K562 (cell line): ENCODE data around the gene TRIM33. TPM values are rescaled to one million over a fixed set of nuclear protein-coding genes. Genes with fewer than 3 reads are reported as not detected.
A peak's percentile ranks its signal among the peaks of the same experiment; 100 is the strongest.

Source experiments
- ATAC-seq: fragments of 200-7000 bp; cut with Tn5 transposase; 3 replicates; pipeline ENCODE4 v1.9.1; 2020; ENCODE audit warnings: moderate library complexity
- BruUV-seq: library from RNA; stranded (reverse); fragments of 400-500 nt; replicated peaks from 2 replicates; lab custom pipeline; 2021; lab: Mats Ljungman, UMichigan
- CTCF ChIA-PET: fragments of 300-600 bp; formaldehyde crosslinking; extraction: SDS; loops from one replicate; lab custom pipeline; 2021; ENCODE audit warnings: low intra/inter-chr PET ratio; lab: Yijun Ruan, JAX
- POLR2A ChIA-PET: fragments of 300-600, 350-650 bp; sonication (Branson Sonifier 250); formaldehyde crosslinking; extraction: SDS; loops from one replicate; lab custom pipeline; 2021; ENCODE audit warnings: antibody characterized with exemption, inconsistent platforms; lab: Yijun Ruan, JAX
- DNase-seq, 4 experiments: peaks; one replicate each; pipeline versions ENCODE4 v3.0.0 to v3.0.0-alpha.2; 2011 to 2018; ENCODE audit warnings: low spot score in 3 of 4, mixed read lengths in 3 of 4; ENCODE audit errors: extremely low read depth in 1 of 4
- FAIRE-seq: peaks from 2 replicates; lab custom pipeline; 2011; peaks lifted over from hg19 to GRCh38; lab: Jason Lieb, UNC
- H2AFZ ChIP-seq: 2 replicates; pipeline ENCODE4 v1.6.0; 2011; ENCODE audit warnings: low read depth, low read length, control low read depth, inconsistent platforms
- H3K27ac ChIP-seq: fragments of 200-600 bp; 3 replicates; pipeline ENCODE4 v1.8.0; 2011; ENCODE audit warnings: low read depth, mild to moderate bottlenecking, control low read depth, inconsistent platforms, low read length, moderate library complexity, mixed read lengths; ENCODE audit errors: extremely low read depth
- H3K27me3 ChIP-seq, 2 experiments: fragments of 300-600 bp in 1 of 2; 2 replicates in 1 of 2; 3 replicates in 1 of 2; pipeline versions ENCODE4 v1.6.0 to v1.8.0; 2011; ENCODE audit warnings: inconsistent platforms in 2 of 2, low read length in 2 of 2, mild to moderate bottlenecking in 1 of 2, mixed read lengths in 1 of 2, moderate library complexity in 1 of 2; ENCODE audit not compliant: control insufficient read depth in 2 of 2, insufficient read depth in 2 of 2
- H3K36me3 ChIP-seq: fragments of 300-600 bp; 3 replicates; pipeline ENCODE4 v1.8.0; 2011; ENCODE audit warnings: mild to moderate bottlenecking, low read length, inconsistent platforms; ENCODE audit not compliant: control insufficient read depth, insufficient read depth
- H3K4me1 ChIP-seq, 2 experiments: fragments of 200-600 bp in 1 of 2; replicated peaks in 1 of 2; 2 replicates in 1 of 2; 3 replicates in 1 of 2; pipeline versions ENCODE4 v1.5.1 to v1.8.0; 2011; ENCODE audit warnings: inconsistent platforms in 2 of 2, low read length in 2 of 2, mild to moderate bottlenecking in 1 of 2, mixed read lengths in 1 of 2, moderate library complexity in 1 of 2; ENCODE audit not compliant: control insufficient read depth in 2 of 2, insufficient read depth in 2 of 2
- H3K4me2 ChIP-seq: 2 replicates; pipeline ENCODE4 v1.6.1; 2011; ENCODE audit warnings: low read length, control low read depth, inconsistent platforms, mixed read lengths; ENCODE audit not compliant: insufficient read depth
- H3K4me3 ChIP-seq: fragments of 200-600 bp; sonication (generic), shearing (Covaris generic); 2 replicates; pipeline ENCODE4 v1.5.1; 2016; ENCODE audit warnings: control low read depth, inconsistent platforms
- H3K79me2 ChIP-seq: fragments of 200-600 bp; 3 replicates; pipeline ENCODE4 v1.8.0; 2011; ENCODE audit warnings: low read length, inconsistent platforms; ENCODE audit not compliant: control insufficient read depth, insufficient read depth
- H3K9ac ChIP-seq, 2 experiments: 2 replicates each; pipeline versions ENCODE4 v1.6.0 to v1.6.1; 2011; ENCODE audit warnings: low read depth in 2 of 2, low read length in 2 of 2, control low read depth in 1 of 2, inconsistent platforms in 1 of 2, mild to moderate bottlenecking in 1 of 2, mixed read lengths in 1 of 2; ENCODE audit not compliant: insufficient read depth in 1 of 2
- H3K9me1 ChIP-seq: one replicate; pipeline ENCODE4 v1.6.0; 2011; ENCODE audit warnings: inconsistent platforms, mild to moderate bottlenecking, low read length, moderate library complexity; ENCODE audit not compliant: control insufficient read depth, insufficient read depth
- H3K9me3 ChIP-seq: replicated peaks from 2 replicates; pipeline ENCODE4 v1.5.1; 2011; ENCODE audit warnings: low read depth, low read length, inconsistent platforms; ENCODE audit not compliant: control insufficient read depth, insufficient read depth
- H4K20me1 ChIP-seq: replicated peaks from 2 replicates; pipeline ENCODE4 v1.6.1; 2011; ENCODE audit warnings: low read length, inconsistent platforms, mixed read lengths; ENCODE audit not compliant: control insufficient read depth, insufficient read depth
- ARID1B ChIP-seq: fragments of 450-650 bp; IDR thresholded peaks from 2 replicates; pipeline ENCODE4 v1.6.1; 2016; ENCODE audit warnings: antibody characterized with exemption, mild to moderate bottlenecking, inconsistent platforms
- ATF3 ChIP-seq, 2 experiments: fragments of 450-650 bp in 1 of 2; sonication (generic) in 1 of 2; formaldehyde crosslinking in 1 of 2; IDR thresholded peaks in 1 of 2; conservative IDR thresholded peaks in 1 of 2; 2 replicates each; pipeline versions ENCODE4 v1.6.1 to v1.8.1; 2016 to 2023; ENCODE audit warnings: mild to moderate bottlenecking in 2 of 2, moderate library complexity in 2 of 2, inconsistent platforms in 1 of 2, missing genetic modification reagents in 1 of 2
- CREM ChIP-seq: IDR thresholded peaks from 2 replicates; pipeline ENCODE4 v1.6.1; 2014; ENCODE audit warnings: antibody characterized with exemption, low read depth
- EP300 ChIP-seq: IDR thresholded peaks from 2 replicates; pipeline ENCODE4 v1.6.1; 2012; ENCODE audit warnings: low read length, improper control_type of control experiment
- FOSL1 ChIP-seq: fragments of 200-800 bp; sonication (Bioruptor generic); conservative IDR thresholded peaks from 2 replicates; pipeline ENCODE4 v1.6.1; 2016; ENCODE audit warnings: missing genetic modification characterization, missing compliant biosample characterization
- JUN ChIP-seq, 2 experiments: sonication (generic) in 1 of 2; formaldehyde crosslinking in 1 of 2; IDR thresholded peaks; 2 replicates each; pipeline versions ENCODE4 v1.6.1 to v1.8.0; 2012 to 2022; ENCODE audit warnings: borderline replicate concordance in 2 of 2, mild to moderate bottlenecking in 2 of 2, improper control_type of control experiment in 1 of 2, low read depth in 1 of 2, low read length in 1 of 2, missing genetic modification reagents in 1 of 2
- JUND ChIP-seq, 2 experiments: IDR thresholded peaks; 2 replicates in 1 of 2; 3 replicates in 1 of 2; pipeline ENCODE4 v1.6.1; 2011; ENCODE audit warnings: borderline replicate concordance in 2 of 2, low read depth in 2 of 2, low read length in 2 of 2, improper control_type of control experiment in 1 of 2, missing biosample characterization in 1 of 2, missing genetic modification characterization in 1 of 2, missing genetic modification reagents in 1 of 2
- MEIS2 ChIP-seq: fragments of 450-650 bp; IDR thresholded peaks from 2 replicates; pipeline ENCODE4 v1.6.1; 2014; ENCODE audit warnings: mild to moderate bottlenecking; ENCODE audit not compliant: partially characterized antibody
- PHF8 ChIP-seq: fragments of 200-600 bp; sonication (generic); IDR thresholded peaks from 2 replicates; pipeline ENCODE4 v1.6.1; 2012; ENCODE audit warnings: mixed run types, mild to moderate bottlenecking, inconsistent platforms, low read length, moderate library complexity, borderline replicate concordance
- PKNOX1 ChIP-seq: fragments of 450-650 bp; IDR thresholded peaks from 2 replicates; pipeline ENCODE4 v1.6.1; 2016
- RBM14 ChIP-seq: fragments of 200-400 bp; formaldehyde crosslinking; IDR thresholded peaks from 2 replicates; pipeline ENCODE4 v1.6.1; 2018; ENCODE audit warnings: low read depth, mild to moderate bottlenecking, low read length, moderate library complexity, borderline replicate concordance; ENCODE audit not compliant: insufficient read depth
- TRIM24 ChIP-seq, 2 experiments: fragments of 450-650 bp; IDR thresholded peaks; 2 replicates each; pipeline ENCODE4 v1.6.1; 2016
- XRCC5 ChIP-seq: fragments of 200-400 bp; formaldehyde crosslinking; IDR thresholded peaks from 2 replicates; pipeline ENCODE4 v1.6.1; 2017; ENCODE audit warnings: low read depth, mild to moderate bottlenecking, low read length
- ZNF668 ChIP-seq: fragments of 250-450 bp; sonication (Bioruptor Pico); IDR thresholded peaks from 2 replicates; pipeline ENCODE4 v1.8.0; 2022; ENCODE audit warnings: mild to moderate bottlenecking, inconsistent platforms
- in situ Hi-C: fragments of 300-500 bp; cut with MboI; formaldehyde crosslinking; loops from 4 replicates; pipeline ENCODE4 v1.15.0; 2018; ENCODE audit warnings: inconsistent platforms, mixed read lengths
- intact Hi-C: fragments of 100-400 bp; cut with micrococcal nuclease; formaldehyde crosslinking; loops from 2 replicates; pipeline ENCODE4 v1.14.2; 2022
- polyA plus RNA-seq, 8 experiments: library from polyadenylated mRNA; depleted of rRNA in 4 of 8; stranded (reverse) in 5 of 8; unstranded in 3 of 8; fragments of >200 nt; fragmentation: Nextera tagmentation in 2 of 8; fragmentation: Illumina TruSeq in 1 of 8; extraction: Ambion mirVana in 2 of 8; extraction: Trizol in 1 of 8; gene quantifications; 2 replicates each; pipeline versions ENCODE4 v1.2.1 to v1.2.3, GENCODE V29; 2011 to 2014; ENCODE audit warnings: inconsistent platforms in 1 of 8, missing spikeins in 1 of 8
- total RNA-seq, 7 experiments: library from RNA; depleted of rRNA in 6 of 7; stranded (reverse); fragments of >200 nt in 6 of 7; fragmentation: Illumina TruSeq in 2 of 7; extraction: Trizol in 2 of 7; gene quantifications; 2 replicates each; pipeline versions ENCODE4 v1.2.1 to v1.2.3, GENCODE V29; 2011 to 2021; ENCODE audit warnings: low replicate concordance in 1 of 7

Gene TRIM33
- total and polyA plus RNA-seq, 9 of the 15 experiments (the other 6 are each of a cell fraction or from before 2014, with no cell fraction given) = 9.3 to 58.4 (median 40.2) TPM

DNA sequence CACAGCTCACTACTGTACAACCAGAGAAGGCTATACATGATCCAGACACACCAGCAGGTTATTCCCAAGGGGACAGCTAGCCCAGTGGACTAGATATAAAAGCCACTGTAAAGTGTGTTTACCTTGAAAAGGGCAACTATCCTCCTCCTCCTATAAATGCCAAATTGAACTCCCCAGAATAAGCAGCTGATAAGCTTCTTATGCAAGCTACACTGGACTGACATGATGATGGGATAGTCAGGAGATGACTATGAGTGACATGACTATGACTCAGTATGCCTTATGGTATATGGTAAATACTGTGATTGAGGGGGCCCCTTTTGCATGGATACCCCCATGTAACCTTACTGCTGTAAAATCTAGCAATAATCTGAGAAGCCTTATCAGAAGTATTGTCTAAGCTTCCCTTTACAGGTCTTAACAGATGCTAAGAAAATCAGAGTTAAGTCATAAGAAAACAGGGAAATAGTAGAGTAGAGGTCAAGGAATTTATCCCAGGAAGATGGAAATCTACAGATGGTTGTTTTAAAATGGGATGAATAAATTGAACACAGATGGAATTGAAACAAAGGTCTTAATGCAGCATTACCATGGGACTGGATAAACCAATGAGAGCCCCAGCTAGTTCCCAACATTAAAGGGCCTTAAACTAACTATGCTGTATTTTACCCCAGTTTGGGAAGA is 55.8 kb downstream of the TRIM33 start:
- no peak overlapping the region for H3K4me2 ChIP-seq
- in situ Hi-C loops = no loop called here
- intact Hi-C loops = no loop called here
- ChIA-PET POLR2A (interaction anchor here (0.8 to 2.0 kb wide), 3 partner anchors 9 to 14 kb away, joined by 3 to 8 read pairs (median 4); no protein-coding TSS in a partner anchor), CTCF (no interaction called here)
- H3K36me3 ChIP-seq = peaks cover 82% of the 10 kb centered on the region
- no peak overlapping the region for H3K9ac ChIP-seq
- BruUV-seq = no TSS peak
- ATAC-seq = no peak
- no peaks in the 10 kb centered on the region for H3K27me3 ChIP-seq
- TF ChIP-seq PKNOX1 (peak; percentile 77), JUN (IDR thresholded peaks at IDR 0.05; ENCODE audit: borderline replicate concordance, low read depth, low read length) (peak; percentile 69; the same call in 1 of the 2 replicates), JUN (CRISPR knock-in tag; IDR thresholded peaks at IDR 0.05; ENCODE audit: borderline replicate concordance) (no peak), RBM14 (no peak), XRCC5 (no peak), PHF8 (no peak), TRIM24 (IDR thresholded peaks at IDR 0.05) (peak in 1 of 2 experiments; percentile 32; a peak in 1 of 4 replicates), JUND (IDR thresholded peaks at IDR 0.05; ENCODE audit: borderline replicate concordance, low read depth, low read length) (peak; percentile 56; the same call in 1 of the 2 replicates), JUND (tag; IDR thresholded peaks at IDR 0.05; ENCODE audit: borderline replicate concordance, low read depth, low read length) (no peak), FOSL1 (tag) (peak; percentile 88), MEIS2 (peak; percentile 40), ZNF668 (CRISPR knock-in tag) (no peak), ATF3 (IDR thresholded peaks at IDR 0.05) (peak; percentile 85), ATF3 (CRISPR knock-in tag; conservative IDR thresholded peaks at IDR 0.05) (no peak), CREM (0 out of 2 replicates have a peak, but pooled peaks have one; percentile 10), EP300 (peak; percentile 22; the same call in 1 of the 2 replicates), ARID1B (peak; percentile 27; the same call in 1 of the 2 replicates)
- H3K79me2 ChIP-seq = peaks cover 20% of the 10 kb centered on the region; the same call in 2 of the 3 replicates
- no peak overlapping the region for H3K4me3 ChIP-seq
- H3K27ac ChIP-seq = no peak overlapping the region
- H3K9me3 ChIP-seq = peaks cover 13% of the 10 kb centered on the region
- no peak for FAIRE-seq
- H2AFZ ChIP-seq = no peak overlapping the region
- DNase-seq = peak in 1 of 4 experiments; percentile 19
- peaks cover 7 to 31% of the 10 kb centered on the region in 2 experiments; a peak in 4 of 5 replicates for H3K4me1 ChIP-seq
- H3K9me1 ChIP-seq = no peaks in the 10 kb centered on the region
- peaks cover 6% of the 10 kb centered on the region; the same call in 1 of the 2 replicates for H4K20me1 ChIP-seq
